Midbrain (tissue), 1 donor: ENCODE results near the gene TBC1D10B.
A peak's percentile ranks its signal among the peaks of the same experiment; 100 is the strongest.

ENCODE experiments used
- DNase-seq: peaks from one replicate; lab custom pipeline; 2025; lab: John Stamatoyannopoulos, UW

TBC1D10B gene

GRCh38 chr16:30370456-30371247 is at the start of gene TBC1D10B:
Gene TBC1D10B, minus strand, starts transcription at chr16:30370494. Its CDS starts 311 bp downstream, at chr16:30370183.
- DNase-seq: peak; percentile 100

- DNase-seq: no peak
Observed at GRCh38 chr16:30418350-30419181, 48.3 kb upstream of the TBC1D10B start.

DNA sequence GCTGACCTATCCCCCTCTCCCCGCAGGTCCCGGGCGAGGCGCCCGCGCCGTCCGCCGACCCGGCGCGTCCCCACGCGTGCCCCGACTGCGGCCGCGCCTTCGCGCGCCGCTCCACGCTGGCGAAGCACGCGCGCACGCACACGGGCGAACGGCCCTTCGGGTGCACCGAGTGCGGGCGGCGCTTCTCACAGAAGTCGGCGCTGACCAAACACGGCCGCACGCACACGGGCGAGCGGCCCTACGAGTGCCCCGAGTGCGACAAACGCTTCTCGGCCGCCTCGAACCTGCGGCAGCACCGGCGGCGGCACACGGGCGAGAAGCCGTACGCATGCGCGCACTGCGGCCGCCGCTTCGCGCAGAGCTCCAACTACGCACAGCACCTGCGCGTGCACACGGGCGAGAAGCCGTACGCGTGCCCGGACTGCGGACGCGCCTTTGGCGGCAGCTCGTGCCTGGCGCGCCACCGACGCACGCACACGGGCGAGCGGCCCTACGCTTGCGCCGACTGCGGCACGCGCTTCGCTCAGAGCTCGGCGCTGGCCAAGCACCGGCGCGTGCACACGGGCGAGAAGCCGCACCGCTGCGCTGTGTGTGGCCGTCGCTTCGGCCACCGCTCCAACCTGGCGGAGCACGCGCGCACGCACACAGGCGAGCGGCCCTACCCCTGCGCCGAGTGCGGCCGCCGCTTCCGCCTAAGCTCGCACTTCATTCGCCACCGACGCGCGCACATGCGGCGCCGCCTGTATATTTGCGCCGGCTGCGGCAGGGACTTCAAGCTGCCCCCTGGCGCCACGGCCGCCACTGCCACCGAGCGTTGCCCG is 47.4 kb upstream of the TBC1D10B start:
- DNase-seq: peak; percentile 79

DNA sequence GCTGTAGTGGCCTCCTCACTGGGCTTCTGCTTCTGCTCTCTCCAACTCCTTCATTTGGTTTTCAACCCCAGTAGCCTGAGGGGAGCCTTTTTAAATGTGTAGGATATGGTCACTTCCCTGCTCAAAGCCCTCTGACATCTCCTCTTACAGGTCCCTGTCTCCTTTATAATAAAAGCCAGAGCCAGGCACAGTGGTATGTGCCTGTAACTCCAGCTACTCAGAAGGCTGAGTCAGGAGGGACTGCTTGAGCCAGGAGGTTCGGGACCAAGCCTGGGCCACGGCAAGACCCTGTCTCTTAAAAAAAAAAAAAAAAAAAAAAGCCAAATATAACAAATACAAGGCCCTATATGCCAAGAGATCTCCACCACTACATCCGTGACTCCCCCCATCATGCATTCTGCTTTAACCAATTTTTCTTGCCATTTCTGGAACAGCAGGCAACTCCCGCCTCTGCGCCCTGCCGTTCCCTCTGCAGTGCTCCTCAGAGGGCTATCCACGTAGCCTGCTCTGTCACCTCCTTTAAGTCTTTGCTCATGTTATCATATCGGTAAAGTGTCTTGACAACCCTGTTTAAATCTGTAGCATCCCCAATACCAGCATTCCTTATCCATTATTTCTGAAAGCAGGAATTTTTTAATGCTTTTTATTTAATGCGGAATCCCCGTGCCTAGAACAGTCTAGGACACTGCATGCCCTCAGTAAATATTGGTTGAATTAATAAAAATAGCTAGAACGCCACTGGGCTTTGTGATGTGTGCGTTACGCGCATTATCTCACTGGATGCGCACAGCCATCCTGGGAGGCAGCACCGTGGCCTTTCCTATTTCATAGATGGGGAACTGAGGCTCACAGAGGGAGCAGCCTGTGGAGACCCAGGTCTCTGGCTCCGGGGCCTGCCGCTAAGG is 46.6 kb upstream of the TBC1D10B start:
- no peak for DNase-seq

- DNase-seq: no peak
Observed at GRCh38 chr16:30416047-30416603, 45.8 kb upstream of the TBC1D10B start.

DNA sequence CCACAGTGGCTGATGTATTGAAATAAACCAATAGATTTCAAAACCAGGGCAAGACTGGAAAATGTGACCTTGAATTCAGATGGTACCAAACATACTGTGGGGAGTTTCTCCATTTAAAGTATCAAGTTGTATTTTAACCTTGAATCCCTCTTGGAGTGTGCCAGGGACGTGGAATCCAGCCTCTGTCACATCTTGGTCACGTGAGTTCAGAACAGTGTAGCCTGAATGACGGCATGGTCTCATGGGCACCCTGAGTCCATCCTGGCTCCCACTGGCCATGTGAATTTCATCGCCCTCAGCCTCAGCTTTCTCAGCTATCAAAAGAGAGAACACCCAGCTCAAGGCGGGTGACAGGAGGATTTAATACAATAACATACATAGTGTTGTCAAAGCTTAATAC is 43.9 kb upstream of the TBC1D10B start:
- DNase-seq: no peak

- DNase-seq: no peak
Observed at GRCh38 chr16:30413112-30413806, 43.0 kb upstream of the TBC1D10B start.

DNA sequence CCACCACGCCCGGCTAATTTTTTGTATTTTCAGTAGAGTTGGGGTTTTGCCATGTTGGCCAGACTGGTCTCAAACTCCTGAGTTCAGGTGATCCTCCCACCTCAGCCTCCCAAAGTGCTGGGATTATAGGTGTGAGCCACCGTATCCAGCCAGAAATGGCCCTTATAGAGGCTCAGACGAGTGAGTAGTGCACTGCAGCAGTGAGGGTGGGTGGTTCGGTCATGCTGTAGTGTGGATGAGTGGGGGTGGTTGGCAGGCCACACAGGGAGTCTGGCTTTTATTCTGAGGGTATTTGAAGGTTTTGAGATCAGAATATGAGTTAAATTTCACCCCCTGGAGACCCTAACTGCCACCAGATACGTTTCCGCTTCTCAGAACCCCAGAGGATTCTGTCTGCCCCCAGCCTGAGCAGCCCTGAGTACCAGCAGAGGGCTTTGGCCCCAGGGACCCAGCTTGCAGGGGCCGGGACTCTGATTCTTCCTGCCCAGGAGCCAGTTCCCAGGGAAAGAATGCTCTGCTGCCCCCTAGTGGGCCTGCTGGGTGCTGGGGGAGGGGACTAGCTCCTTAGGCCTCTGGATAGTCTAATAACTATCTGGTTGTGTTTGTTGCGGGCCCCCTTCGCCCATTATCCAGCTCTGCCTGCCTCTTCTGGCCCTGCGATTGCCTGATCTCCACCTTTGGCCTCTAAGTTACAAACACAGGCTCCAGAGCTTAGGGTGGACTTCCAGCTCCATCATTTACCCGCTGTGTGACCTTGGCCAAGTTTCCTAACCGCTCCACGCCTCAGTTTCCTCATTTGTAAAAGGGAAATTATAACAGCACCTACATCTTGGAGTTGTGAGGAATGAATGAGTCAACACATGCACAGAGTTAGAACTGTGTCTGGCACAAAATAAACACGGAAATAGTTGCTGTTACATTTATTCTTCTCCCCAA is 39.1 kb upstream of the TBC1D10B start:
- DNase-seq: peak; percentile 92

GRCh38 chr16:30407804-30408534 is 37.7 kb upstream of the TBC1D10B start:
- no peak for DNase-seq

- DNase-seq: peak; percentile 94
Observed at GRCh38 chr16:30407102-30407803, 37.0 kb upstream of the TBC1D10B start, which contains the start of gene ZNF771. Gene ZNF771, plus strand, starts transcription at chr16:30407606. Its CDS starts 448 bp downstream, at chr16:30408054.

DNA sequence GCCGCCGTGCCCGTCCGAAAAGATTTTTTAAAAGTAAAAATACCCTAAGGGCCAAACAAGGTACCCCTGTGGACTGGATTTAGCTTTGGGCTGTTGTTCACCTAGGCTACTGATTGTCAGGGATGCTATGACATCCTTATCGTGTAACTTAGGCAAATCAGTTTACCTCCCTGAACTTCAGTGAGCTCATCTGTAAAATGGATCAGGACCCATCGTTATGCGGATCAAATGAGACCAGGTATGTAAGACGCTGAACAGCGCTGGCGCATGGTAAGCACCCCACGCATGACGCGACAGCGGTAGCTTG is 36.5 kb upstream of the TBC1D10B start:
- no peak for DNase-seq

- DNase-seq: no peak
Observed at GRCh38 chr16:30401768-30402425, 31.6 kb upstream of the TBC1D10B start.

GRCh38 chr16:30399435-30400186 is 29.3 kb upstream of the TBC1D10B start:
- DNase-seq: no peak

GRCh38 chr16:30398661-30399434 is 28.6 kb upstream of the TBC1D10B start:
- DNase-seq: no peak

- DNase-seq: no peak
Observed at GRCh38 chr16:30397776-30398660, 27.7 kb upstream of the TBC1D10B start.
